IPS-18c (cell line): ENCODE results near the gene KRTAP5-7.

Experiments used
- H3K4me3 ChIP-seq: 2 replicates; pipeline ENCODE4 v1.7.0; 2013; ENCODE audit warnings: low read depth, mild to moderate bottlenecking, low read length, moderate library complexity; ENCODE audit not compliant: insufficient read depth
- H3K9me3 ChIP-seq: one replicate; pipeline ENCODE4 v1.6.1; 2013; ENCODE audit warnings: mild to moderate bottlenecking, low read length, moderate library complexity; ENCODE audit not compliant: control insufficient read depth, insufficient read depth

Gene KRTAP5-7

GRCh38 chr11:71490731-71491390 is 36.2 kb upstream of the KRTAP5-7 start:
- no peaks in the 10 kb centered on the region for H3K9me3 ChIP-seq

GRCh38 chr11:71491531-71491930 is 35.5 kb upstream of the KRTAP5-7 start:
- no peaks in the 10 kb centered on the region for H3K9me3 ChIP-seq

More at GRCh38 chr11:71490731-71491390, 36.2 kb upstream of the KRTAP5-7 start:
- no peak overlapping the region for H3K4me3 ChIP-seq

GRCh38 chr11:71491940-71492339 is 35.1 kb upstream of the KRTAP5-7 start:
- no peak overlapping the region for H3K4me3 ChIP-seq

More at GRCh38 chr11:71491531-71491930, 35.5 kb upstream of the KRTAP5-7 start:
- no peak overlapping the region for H3K4me3 ChIP-seq

GRCh38 chr11:71495286-71496230 is 31.5 kb upstream of the KRTAP5-7 start:
- H3K4me3 ChIP-seq = no peak overlapping the region
- no peaks in the 10 kb centered on the region for H3K9me3 ChIP-seq

More at GRCh38 chr11:71491940-71492339, 35.1 kb upstream of the KRTAP5-7 start:
- no peaks in the 10 kb centered on the region for H3K9me3 ChIP-seq

- H3K4me3 ChIP-seq = no peak overlapping the region
- no peaks in the 10 kb centered on the region for H3K9me3 ChIP-seq
Measured at GRCh38 chr11:71496421-71496820, 30.6 kb upstream of the KRTAP5-7 start.

GRCh38 chr11:71498091-71498490 is 29.0 kb upstream of the KRTAP5-7 start:
- no peaks in the 10 kb centered on the region for H3K9me3 ChIP-seq

GRCh38 chr11:71499125-71499524 is 27.9 kb upstream of the KRTAP5-7 start:
- Histone ChIP-seq H3K4me3 (no peak overlapping the region), H3K9me3 (no peaks in the 10 kb centered on the region)

More at GRCh38 chr11:71498091-71498490, 29.0 kb upstream of the KRTAP5-7 start:
- no peak overlapping the region for H3K4me3 ChIP-seq

GRCh38 chr11:71499546-71499945 is 27.5 kb upstream of the KRTAP5-7 start:
- Histone ChIP-seq H3K9me3 (no peaks in the 10 kb centered on the region), H3K4me3 (no peak overlapping the region)

- Histone ChIP-seq H3K9me3 (no peaks in the 10 kb centered on the region), H3K4me3 (no peak overlapping the region)
Measured at GRCh38 chr11:71500601-71501021, 26.5 kb upstream of the KRTAP5-7 start.

- no peaks in the 10 kb centered on the region for H3K9me3 ChIP-seq
- H3K4me3 ChIP-seq = no peak overlapping the region
Measured at GRCh38 chr11:71501071-71501985, 25.7 kb upstream of the KRTAP5-7 start.

- H3K4me3 ChIP-seq = no peak overlapping the region
- H3K9me3 ChIP-seq = no peaks in the 10 kb centered on the region
Measured at GRCh38 chr11:71502026-71502425, 25.0 kb upstream of the KRTAP5-7 start.

GRCh38 chr11:71502871-71503435 is 24.1 kb upstream of the KRTAP5-7 start:
- Histone ChIP-seq H3K9me3 (no peaks in the 10 kb centered on the region), H3K4me3 (no peak overlapping the region)

GRCh38 chr11:71504531-71504930 is 22.5 kb upstream of the KRTAP5-7 start:
- no peaks in the 10 kb centered on the region for H3K9me3 ChIP-seq
- no peak overlapping the region for H3K4me3 ChIP-seq

GRCh38 chr11:71505001-71505400 is 22.1 kb upstream of the KRTAP5-7 start:
- H3K9me3 ChIP-seq = no peaks in the 10 kb centered on the region
- H3K4me3 ChIP-seq = no peak overlapping the region

GRCh38 chr11:71505781-71506180 is 21.3 kb upstream of the KRTAP5-7 start:
- no peak overlapping the region for H3K4me3 ChIP-seq

GRCh38 chr11:71507102-71507501 is 20.0 kb upstream of the KRTAP5-7 start:
- Histone ChIP-seq H3K4me3 (no peak overlapping the region), H3K9me3 (peaks cover 4% of the 10 kb centered on the region)

More at GRCh38 chr11:71505781-71506180, 21.3 kb upstream of the KRTAP5-7 start:
- H3K9me3 ChIP-seq = peaks cover 2% of the 10 kb centered on the region
